ENCODE results near the gene XPO5.

- TF ChIP-seq CTCF (IDR thresholded peaks at IDR 0.05; ENCODE audit: borderline replicate concordance, extremely low read depth, low read length, poor library complexity, severe bottlenecking) (no peak), EZH2 (IDR thresholded peaks at IDR 0.05; ENCODE audit: borderline replicate concordance, low read depth, low read length, severe bottlenecking) (no peak)
Observed at GRCh38 chr6:43488667-43489276, 87.1 kb downstream of the XPO5 start.
